ENCODE measurements around the gene BEX3.
"Not testable (repeated sequence)": the region's sequence is repeated elsewhere in the genome, so short reads cannot be mapped to it uniquely, and the experiment has no call there.

BEX3 gene

GRCh38 chrX:103384672-103385071 is 8.3 kb downstream of the BEX3 start:
- DNase-seq = no peak

GRCh38 chrX:103385283-103385830 is 9.0 kb downstream of the BEX3 start:
- DNase-seq = not testable (repeated sequence)

- no peak for DNase-seq
Measured at GRCh38 chrX:103386332-103386731, 10.0 kb downstream of the BEX3 start.

GRCh38 chrX:103393487-103393886 is 17.1 kb downstream of the BEX3 start:
- DNase-seq = no peak

GRCh38 chrX:103396186-103396585 is 19.8 kb downstream of the BEX3 start:
- DNase-seq = no peak

- no peak for DNase-seq
Measured at GRCh38 chrX:103396660-103397059, 20.3 kb downstream of the BEX3 start.

GRCh38 chrX:103397707-103398106 is 21.4 kb downstream of the BEX3 start:
- DNase-seq = no peak

- no peak for DNase-seq
Measured at GRCh38 chrX:103398421-103398864, 22.1 kb downstream of the BEX3 start.

GRCh38 chrX:103399744-103400143 is 23.4 kb downstream of the BEX3 start:
- DNase-seq = no peak

- no peak for DNase-seq
Measured at GRCh38 chrX:103400931-103401330, 24.6 kb downstream of the BEX3 start.

- peak; percentile 49 to 60 for DNase-seq
Measured at GRCh38 chrX:103404231-103405008, 28.1 kb downstream of the BEX3 start.

- no peak for DNase-seq
Measured at GRCh38 chrX:103405009-103405333, 28.6 kb downstream of the BEX3 start.

- DNase-seq = no peak
Measured at GRCh38 chrX:103406256-103406655, 29.9 kb downstream of the BEX3 start.

- no peak for DNase-seq
Measured at GRCh38 chrX:103407776-103408175, 31.4 kb downstream of the BEX3 start.

- not testable (repeated sequence) for DNase-seq
Measured at GRCh38 chrX:103411721-103412120, 35.4 kb downstream of the BEX3 start.

GRCh38 chrX:103413705-103414387 is 37.5 kb downstream of the BEX3 start:
- no peak for DNase-seq

- DNase-seq = no peak
Measured at GRCh38 chrX:103414561-103414960, 38.2 kb downstream of the BEX3 start.

- DNase-seq = no peak
Measured at GRCh38 chrX:103415068-103415467, 38.7 kb downstream of the BEX3 start.

- no peak for DNase-seq
Measured at GRCh38 chrX:103415528-103415927, 39.2 kb downstream of the BEX3 start.

GRCh38 chrX:103417370-103417769 is 41.0 kb downstream of the BEX3 start:
- no peak for DNase-seq

- DNase-seq = no peak
Measured at GRCh38 chrX:103417933-103418332, 41.6 kb downstream of the BEX3 start.

GRCh38 chrX:103418811-103419340 is 42.5 kb downstream of the BEX3 start:
- DNase-seq = no peak

GRCh38 chrX:103423955-103424638 is 47.8 kb downstream of the BEX3 start:
- DNase-seq = no peak
